Fibroblast of skin of right quadriceps (primary cell): ENCODE results near the gene NPAS3.
A peak's percentile ranks its signal among the peaks of the same experiment; 100 is the strongest.

Experiments used
- DNase-seq: peaks from one replicate; pipeline ENCODE4 v3.0.0-alpha.2; 2013

The NPAS3 gene

DNA sequence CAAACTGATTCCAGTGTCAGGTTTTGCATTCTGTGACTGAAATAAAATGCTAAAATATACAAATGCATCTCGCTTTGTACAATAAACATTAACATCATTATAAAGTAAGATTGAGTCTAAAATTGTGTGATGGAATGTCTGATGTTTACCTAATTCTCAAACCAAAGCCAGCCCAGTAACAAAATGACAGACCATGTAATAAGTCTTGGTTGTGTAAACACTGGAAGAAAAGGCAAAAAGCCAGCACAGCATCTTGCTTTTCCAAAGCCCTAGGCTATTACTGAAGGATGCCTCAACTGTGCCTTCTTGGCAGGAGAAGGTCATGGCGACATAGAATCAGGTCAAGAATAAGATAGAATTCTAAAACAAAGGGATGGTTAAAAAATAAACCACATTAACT lies 842.6 kb downstream of the NPAS3 start:
- DNase-seq, result no peak

- no peak for DNase-seq
Observed at GRCh38 chr14:33782923-33783322, 844.2 kb downstream of the NPAS3 start.

DNA sequence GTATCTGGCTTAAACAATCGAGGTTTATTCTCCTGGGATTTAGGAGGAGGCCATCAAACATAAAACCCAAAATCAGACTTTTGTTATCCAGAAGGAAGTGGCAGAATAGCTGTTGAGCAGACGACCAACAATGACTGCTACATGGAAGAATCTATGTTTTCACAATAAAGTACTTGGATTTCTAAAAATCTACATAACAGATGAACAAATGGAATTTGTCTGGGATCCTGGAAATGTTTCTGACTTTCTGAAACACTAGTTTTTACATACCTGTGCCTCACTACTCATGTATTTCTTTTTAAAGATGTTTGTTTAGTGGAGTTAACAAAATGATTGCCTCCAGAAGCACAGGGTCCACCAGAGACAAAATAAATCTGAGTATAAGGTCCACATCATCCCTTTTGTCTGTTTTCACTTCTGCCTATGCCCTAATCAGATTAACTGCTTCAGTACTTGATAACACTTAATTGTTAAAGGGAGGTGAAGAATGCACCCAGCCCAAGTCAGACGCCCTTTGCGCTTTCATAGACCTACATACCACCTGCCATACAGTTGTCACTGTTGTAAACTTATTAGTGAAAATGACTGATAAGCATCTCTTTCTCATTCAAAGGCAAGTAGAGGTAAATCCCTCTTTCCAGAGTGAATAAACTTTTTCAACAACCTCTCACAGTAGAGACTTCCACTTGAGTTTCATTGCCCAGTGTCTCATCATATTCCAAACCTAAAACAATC lies 847.6 kb downstream of the NPAS3 start:
- no peak for DNase-seq

- DNase-seq, result no peak
Observed at GRCh38 chr14:33788161-33788560, 849.5 kb downstream of the NPAS3 start.

- DNase-seq, result no peak
Observed at GRCh38 chr14:33790996-33791395, 852.3 kb downstream of the NPAS3 start.

GRCh38 chr14:33792009-33792719 lies 853.5 kb downstream of the NPAS3 start:
- DNase-seq, result no peak

- DNase-seq, result peak; percentile 83
Observed at GRCh38 chr14:33792720-33793368, 854.2 kb downstream of the NPAS3 start.

- DNase-seq, result no peak
Observed at GRCh38 chr14:33793398-33794110, 854.9 kb downstream of the NPAS3 start.

DNA sequence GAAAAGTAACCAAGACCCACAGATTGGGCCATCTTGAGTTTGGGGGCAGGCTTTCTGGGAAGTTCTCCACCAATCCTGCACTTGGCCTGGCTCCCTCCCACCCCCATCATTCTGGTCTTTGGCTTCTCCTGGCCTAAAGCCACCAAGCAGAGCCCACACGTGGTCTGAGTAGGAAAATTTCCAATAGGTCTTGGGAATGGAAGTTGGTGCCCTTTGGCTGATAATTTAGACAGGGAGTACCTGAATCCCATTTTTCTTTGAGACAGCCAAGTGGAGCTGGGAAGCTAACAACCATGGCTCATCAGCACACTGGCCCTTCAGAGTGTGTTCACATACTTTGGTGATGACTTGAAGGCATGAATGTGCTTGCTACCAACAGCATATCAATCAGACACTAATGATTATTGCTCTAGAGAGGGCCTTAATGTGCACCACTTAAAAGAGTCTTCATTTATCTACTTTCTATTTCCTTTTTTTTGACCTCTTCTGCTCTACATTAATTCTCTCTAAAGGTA lies 856.2 kb downstream of the NPAS3 start:
- DNase-seq, result peak; percentile 60

- peak; percentile 64 for DNase-seq
Observed at GRCh38 chr14:33796356-33796755, 857.7 kb downstream of the NPAS3 start.

GRCh38 chr14:33799705-33800570 lies 861.3 kb downstream of the NPAS3 start:
- DNase-seq, result peak; percentile 19

- no peak for DNase-seq
Observed at GRCh38 chr14:33800735-33801163, 862.1 kb downstream of the NPAS3 start.

DNA sequence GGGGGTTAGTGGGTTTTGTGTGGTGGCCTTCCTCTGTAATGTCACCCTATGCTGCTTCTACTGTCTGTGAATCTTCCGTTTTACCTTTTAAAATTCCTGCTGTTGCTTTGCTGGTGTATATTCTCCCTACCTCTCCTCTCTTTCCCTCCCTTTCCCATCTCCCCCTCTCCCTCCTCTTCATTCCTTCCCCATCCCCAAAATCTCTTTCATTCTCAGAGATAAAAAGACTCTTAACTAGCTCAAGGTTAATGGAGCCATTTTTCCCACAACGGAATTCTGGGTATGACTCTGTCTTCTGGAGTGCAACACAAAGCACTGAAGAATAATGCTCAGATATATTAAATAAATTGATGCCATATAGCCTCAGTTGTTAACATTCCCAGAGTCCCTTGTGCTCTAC lies 864.1 kb downstream of the NPAS3 start:
- DNase-seq, result no peak

DNA sequence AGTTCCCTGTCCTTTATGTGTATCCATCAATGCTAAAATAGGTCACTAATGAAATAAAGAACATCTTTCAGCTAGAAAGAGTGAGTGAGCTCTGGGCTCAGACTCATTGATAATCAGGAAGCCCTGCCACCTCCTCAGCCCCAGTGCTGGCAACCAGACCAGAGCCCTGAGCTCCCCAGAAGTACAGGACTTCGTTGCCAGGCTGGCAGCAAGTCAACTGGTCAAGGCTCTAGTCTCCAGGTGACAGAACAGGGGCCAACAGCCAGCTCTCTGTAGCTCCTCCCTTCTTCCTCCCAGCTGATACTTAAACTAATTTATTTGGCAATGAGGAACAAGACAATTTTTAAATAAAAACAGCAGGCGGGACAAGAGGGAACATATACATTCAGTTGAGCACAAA lies 866.9 kb downstream of the NPAS3 start:
- no peak for DNase-seq

GRCh38 chr14:33806905-33807304 lies 868.2 kb downstream of the NPAS3 start:
- DNase-seq, result no peak

GRCh38 chr14:33808187-33808586 lies 869.5 kb downstream of the NPAS3 start:
- no peak for DNase-seq

GRCh38 chr14:33809396-33809981 lies 870.8 kb downstream of the NPAS3 start:
- no peak for DNase-seq

DNA sequence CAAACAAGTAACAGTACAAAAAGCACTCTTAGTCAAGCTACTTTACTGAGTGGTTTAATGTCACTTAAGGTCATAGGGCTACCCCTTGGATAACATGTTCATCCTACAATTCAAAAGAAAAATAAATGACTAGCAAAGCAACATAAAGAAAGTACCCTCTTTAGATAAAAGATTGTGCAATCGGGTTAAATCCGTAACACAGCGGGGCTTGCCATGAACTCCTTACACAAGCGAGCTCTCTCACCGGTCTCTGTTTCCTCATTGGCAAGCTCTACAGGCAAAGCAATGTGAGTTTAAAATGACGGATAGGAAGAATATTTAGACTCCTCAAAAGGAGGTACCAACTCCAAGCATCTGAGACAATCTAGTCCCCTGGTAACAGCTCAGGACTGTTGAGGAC lies 871.6 kb downstream of the NPAS3 start:
- DNase-seq, result no peak

GRCh38 chr14:33811721-33812120 lies 873.0 kb downstream of the NPAS3 start:
- no peak for DNase-seq

DNA sequence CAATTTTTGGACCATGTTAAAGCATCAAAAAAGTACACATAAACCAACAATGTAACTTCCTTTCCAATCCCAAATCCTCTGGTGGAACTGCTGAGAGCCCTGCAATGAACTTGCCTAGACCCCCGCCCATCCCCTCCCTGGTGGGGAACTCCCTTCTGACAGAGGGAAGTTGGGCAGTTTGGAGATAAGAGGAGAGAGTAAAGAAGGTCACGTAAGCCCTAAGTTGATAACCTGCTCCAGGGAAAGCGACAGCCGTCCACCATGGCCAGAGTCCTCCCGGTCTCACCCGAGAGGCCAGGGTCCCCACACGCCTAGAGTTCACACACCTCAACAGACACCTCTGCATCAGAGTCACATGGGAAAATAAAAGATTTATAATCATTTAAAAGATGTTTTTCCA lies 873.5 kb downstream of the NPAS3 start:
- no peak for DNase-seq

- no peak for DNase-seq
Observed at GRCh38 chr14:33812601-33813000, 873.9 kb downstream of the NPAS3 start.

GRCh38 chr14:33814010-33814409 lies 875.3 kb downstream of the NPAS3 start:
- no peak for DNase-seq
